GM18502 (cell line): ENCODE results near the gene TACO1.

Experiments
- ATAC-seq: cut with Tn5 transposase; IDR thresholded peaks from one replicate; pipeline ENCODE4 v1.9.1; 2021; ENCODE audit warnings: mild to moderate bottlenecking; ENCODE audit not compliant: unreplicated experiment, poor library complexity

Gene TACO1

GRCh38 chr17:63600569-63601438 lies at the start of gene TACO1:
Gene TACO1 (plus strand): TSS chr17:63600895. CDS start chr17:63601084, 189 bp downstream.
- peak; percentile 94 for ATAC-seq

GRCh38 chr17:63552211-63552610 lies 48.5 kb upstream of the TACO1 start:
- no peak for ATAC-seq

- no peak for ATAC-seq
Observed at GRCh38 chr17:63555500-63556156, 45.1 kb upstream of the TACO1 start.

- ATAC-seq = no peak
Observed at GRCh38 chr17:63557416-63557815, 43.3 kb upstream of the TACO1 start.

- ATAC-seq = no peak
Observed at GRCh38 chr17:63558441-63558840, 42.3 kb upstream of the TACO1 start.

GRCh38 chr17:63561819-63562218 lies 38.9 kb upstream of the TACO1 start:
- no peak for ATAC-seq

- no peak for ATAC-seq
Observed at GRCh38 chr17:63563339-63563738, 37.4 kb upstream of the TACO1 start.

GRCh38 chr17:63564562-63564961 lies 36.1 kb upstream of the TACO1 start:
- ATAC-seq = no peak

- no peak for ATAC-seq
Observed at GRCh38 chr17:63567229-63567628, 33.5 kb upstream of the TACO1 start.

- ATAC-seq = no peak
Observed at GRCh38 chr17:63568563-63568962, 32.1 kb upstream of the TACO1 start.

GRCh38 chr17:63571632-63572310 lies 28.9 kb upstream of the TACO1 start:
- ATAC-seq = no peak

GRCh38 chr17:63573634-63574033 lies 27.1 kb upstream of the TACO1 start:
- no peak for ATAC-seq

GRCh38 chr17:63578027-63578768 lies 22.5 kb upstream of the TACO1 start:
- no peak for ATAC-seq

- no peak for ATAC-seq
Observed at GRCh38 chr17:63578769-63579111, 22.0 kb upstream of the TACO1 start.

GRCh38 chr17:63579633-63580032 lies 21.1 kb upstream of the TACO1 start:
- no peak for ATAC-seq

GRCh38 chr17:63587770-63588169 lies 12.9 kb upstream of the TACO1 start:
- ATAC-seq = no peak

- no peak for ATAC-seq
Observed at GRCh38 chr17:63588797-63589196, 11.9 kb upstream of the TACO1 start.

- no peak for ATAC-seq
Observed at GRCh38 chr17:63589646-63590045, 11.0 kb upstream of the TACO1 start.

GRCh38 chr17:63592797-63593196 lies 7.9 kb upstream of the TACO1 start:
- no peak for ATAC-seq

- ATAC-seq = no peak
Observed at GRCh38 chr17:63595132-63595531, 5.6 kb upstream of the TACO1 start.
